ACC112 (cell line): Measurements from ENCODE around the gene PRDM5.
"Not testable (repeated sequence)": the region's sequence is repeated elsewhere in the genome, so short reads cannot be mapped to it uniquely, and the experiment has no call there.

ENCODE experiments used
- H2AFZ ChIP-seq: fragments of 200-600 bp; sonication (generic); one replicate; pipeline ENCODE4 v1.6.0; 2017; ENCODE audit warnings: antibody characterized with exemption, low read length; ENCODE audit not compliant: unreplicated experiment
- H3K27ac ChIP-seq: fragments of 200-600 bp; sonication (generic); 2 replicates; pipeline ENCODE4 v1.5.1; 2014; ENCODE audit warnings: low read depth, mild to moderate bottlenecking, antibody characterized with exemption, low read length, moderate library complexity
- H3K27me3 ChIP-seq: fragments of 200-600 bp; sonication (generic); 2 replicates; pipeline ENCODE4 v1.6.1; 2014; ENCODE audit warnings: mild to moderate bottlenecking, antibody characterized with exemption, low read length, moderate library complexity, mixed read lengths; ENCODE audit not compliant: insufficient read depth
- H3K36me3 ChIP-seq: fragments of 200-600 bp; sonication (generic); 2 replicates; pipeline ENCODE4 v1.6.1; 2016; ENCODE audit warnings: mild to moderate bottlenecking, antibody characterized with exemption, low read length, moderate library complexity, mixed read lengths; ENCODE audit not compliant: insufficient read depth
- H3K4me1 ChIP-seq: fragments of 200-600 bp; sonication (generic); one replicate; pipeline ENCODE4 v1.6.1; 2016; ENCODE audit warnings: low read length, mixed read lengths; ENCODE audit not compliant: insufficient read depth, unreplicated experiment, control insufficient read depth
- H3K4me3 ChIP-seq: fragments of 200-600 bp; sonication (generic); 2 replicates; pipeline ENCODE4 v1.5.1; 2014; ENCODE audit warnings: mild to moderate bottlenecking, low read depth, low read length
- H3K79me2 ChIP-seq: fragments of 200-600 bp; sonication (generic); one replicate; pipeline ENCODE4 v1.6.0; 2016; ENCODE audit warnings: low read length; ENCODE audit not compliant: control insufficient read depth, unreplicated experiment, insufficient read depth

Gene PRDM5

GRCh38 chr4:120664851-120665250, 257.7 kb downstream of the PRDM5 start:
- no peak overlapping the region for H3K27ac ChIP-seq
- H3K36me3 ChIP-seq: no peaks in the 10 kb centered on the region
- no peaks in the 10 kb centered on the region for H3K79me2 ChIP-seq
- H3K27me3 ChIP-seq: no peaks in the 10 kb centered on the region
- H3K4me3 ChIP-seq: no peak overlapping the region
- no peaks in the 10 kb centered on the region for H3K4me1 ChIP-seq
- H2AFZ ChIP-seq: no peak overlapping the region

GRCh38 chr4:120659616-120660170, 262.8 kb downstream of the PRDM5 start:
- no peaks in the 10 kb centered on the region for H3K4me1 ChIP-seq
- no peak overlapping the region for H3K27ac ChIP-seq

GRCh38 chr4:120658772-120659171, 263.8 kb downstream of the PRDM5 start:
- no peaks in the 10 kb centered on the region for H3K36me3 ChIP-seq
- H3K27ac ChIP-seq: no peak overlapping the region
- no peaks in the 10 kb centered on the region for H3K4me1 ChIP-seq
- no peaks in the 10 kb centered on the region for H3K79me2 ChIP-seq
- no peaks in the 10 kb centered on the region for H3K27me3 ChIP-seq
- no peak overlapping the region for H2AFZ ChIP-seq
- no peak overlapping the region for H3K4me3 ChIP-seq

More at GRCh38 chr4:120659616-120660170, 262.8 kb downstream of the PRDM5 start:
- H3K4me3 ChIP-seq: no peak overlapping the region
- H3K27me3 ChIP-seq: no peaks in the 10 kb centered on the region
- H3K36me3 ChIP-seq: no peaks in the 10 kb centered on the region
- H3K79me2 ChIP-seq: no peaks in the 10 kb centered on the region
- H2AFZ ChIP-seq: no peak overlapping the region

GRCh38 chr4:120653804-120654573, 268.5 kb downstream of the PRDM5 start:
- Histone ChIP-seq H3K27me3 (no peaks in the 10 kb centered on the region), H3K4me3 (no peak overlapping the region), H2AFZ (no peak overlapping the region), H3K79me2 (no peaks in the 10 kb centered on the region), H3K27ac (no peak overlapping the region), H3K36me3 (no peaks in the 10 kb centered on the region), H3K4me1 (no peaks in the 10 kb centered on the region)

DNA sequence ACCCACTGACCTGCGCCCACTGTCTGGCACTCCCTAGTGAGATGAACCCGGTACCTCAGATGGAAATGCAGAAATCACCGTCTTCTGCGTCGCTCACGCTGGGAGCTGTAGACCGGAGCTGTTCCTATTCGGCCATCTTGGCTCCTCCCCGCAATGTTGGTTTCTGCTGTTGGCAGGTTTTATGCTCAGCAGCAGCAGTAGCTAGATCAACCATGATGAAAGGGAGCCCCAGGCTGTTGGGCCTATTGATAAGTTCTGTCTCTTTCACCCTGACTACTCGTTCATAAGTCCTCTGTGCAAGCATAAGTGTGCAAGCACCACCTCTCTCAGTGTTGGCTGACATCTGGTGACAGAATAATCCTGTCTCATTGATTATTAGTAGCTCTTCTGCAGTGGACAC, 274.2 kb downstream of the PRDM5 start:
- not testable (repeated sequence) for H3K4me3 ChIP-seq, H2AFZ ChIP-seq, H3K79me2 ChIP-seq, H3K36me3 ChIP-seq, H3K27ac ChIP-seq, H3K4me1 ChIP-seq, H3K27me3 ChIP-seq
